Measurements from ENCODE around the gene EIF4G1. TPM values are rescaled to one million over a fixed set of nuclear protein-coding genes. Genes with fewer than 3 reads are reported as not detected.

The EIF4G1 gene
- total RNA-seq, 1 donor from 2014 or later = 254 TPM

- ATAC-seq (ENCODE audit: poor library complexity) (no peak), DNase-seq (no peak)
- intact Hi-C loops (cut with DNase I) = no loop called here
These were observed 61.5 kb downstream of the EIF4G1 start for GRCh38 chr3:184375747-184376461.

- DNase-seq (no peak), ATAC-seq (ENCODE audit: poor library complexity) (no peak)
- intact Hi-C loops (cut with DNase I) = no loop called here
These were observed 63.0 kb downstream of the EIF4G1 start for GRCh38 chr3:184377374-184377773.

GRCh38 chr3:184377882-184378445 is 63.6 kb downstream of the EIF4G1 start, which contains the start of gene THPO:
THPO (minus strand) TSS chr3:184378207; CDS start chr3:184376259, 1,948 bp downstream.
- ATAC-seq (ENCODE audit: poor library complexity) = peak; percentile 22
- intact Hi-C loops (cut with DNase I) = no loop called here
- DNase-seq = no peak

DNA sequence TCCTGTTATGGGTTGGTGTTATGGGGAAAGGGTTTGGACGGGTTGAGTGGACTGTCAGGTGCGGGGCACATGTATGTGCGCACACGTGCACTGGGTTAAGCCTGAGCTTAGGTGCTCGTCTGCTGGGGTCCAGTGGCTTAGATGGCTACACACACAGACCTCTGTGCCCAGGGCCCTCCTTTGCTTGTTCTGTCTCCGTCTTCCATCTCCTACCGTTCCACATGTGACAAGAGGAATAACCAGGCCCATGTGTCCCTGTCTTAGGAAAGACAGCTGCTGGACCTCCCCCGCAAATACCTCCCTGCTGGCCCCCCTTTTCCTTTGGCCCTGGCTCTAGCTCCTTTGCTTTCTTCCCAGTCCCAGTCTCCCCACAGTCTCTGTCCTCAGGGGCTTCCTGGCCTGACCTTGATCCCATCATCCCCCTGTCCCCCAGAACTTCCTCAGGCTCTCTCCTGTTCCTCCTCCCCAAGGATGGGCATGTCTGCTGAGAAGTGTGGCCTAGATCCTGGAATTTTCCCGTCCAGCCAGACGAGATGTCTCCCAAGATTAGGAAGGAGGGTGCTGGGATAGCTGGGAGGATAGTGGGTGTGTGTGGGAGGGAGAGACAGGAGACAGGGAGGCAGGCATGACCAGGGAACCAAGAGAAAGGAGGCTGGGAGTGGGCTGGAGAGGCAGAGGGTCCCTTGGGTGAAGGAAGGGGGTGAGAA is 64.4 kb downstream of the EIF4G1 start:
- ATAC-seq (ENCODE audit: poor library complexity) (no peak), DNase-seq (no peak)
- intact Hi-C loops (cut with DNase I) = no loop called here

GRCh38 chr3:184379358-184380184 is 65.2 kb downstream of the EIF4G1 start, which contains the start of gene CHRD:
CHRD (plus strand) TSS chr3:184380054; CDS start chr3:184380319, 265 bp downstream.
- peak; percentile 62 for ATAC-seq (ENCODE audit: poor library complexity)
- DNase-seq = peak; percentile 66
- intact Hi-C loops (cut with DNase I) = no loop called here

- intact Hi-C loops (cut with DNase I) = no loop called here
- DNase-seq = peak; percentile 78
- peak; percentile 39 for ATAC-seq (ENCODE audit: poor library complexity)
These were observed 65.8 kb downstream of the EIF4G1 start for GRCh38 chr3:184380185-184380626.

DNA sequence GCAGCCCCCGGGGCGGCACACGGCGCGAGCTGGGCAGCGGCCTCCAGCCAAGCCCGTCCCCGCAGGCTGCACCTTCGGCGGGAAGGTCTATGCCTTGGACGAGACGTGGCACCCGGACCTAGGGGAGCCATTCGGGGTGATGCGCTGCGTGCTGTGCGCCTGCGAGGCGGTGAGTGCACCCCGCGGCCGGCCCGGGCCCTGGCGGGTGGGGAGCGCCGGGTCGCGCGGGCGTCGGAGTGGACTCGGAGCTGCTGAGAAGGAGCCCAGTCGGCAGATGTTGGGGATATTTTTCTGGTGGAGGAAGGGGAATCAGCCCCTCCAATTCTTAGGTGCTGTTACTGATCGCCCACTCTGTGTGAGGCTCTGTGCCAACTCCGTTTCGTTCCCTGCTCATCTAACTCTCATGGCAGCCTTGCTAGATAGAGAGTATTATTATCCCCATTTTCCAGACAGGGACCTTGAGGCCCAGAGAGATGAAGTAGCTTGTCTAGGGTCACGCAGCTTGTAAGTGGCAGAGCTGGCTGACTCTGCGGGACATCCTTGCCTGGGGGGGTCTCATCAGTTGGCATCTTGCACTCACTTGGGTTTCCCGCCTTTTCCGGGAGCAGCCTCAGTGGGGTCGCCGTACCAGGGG is 66.3 kb downstream of the EIF4G1 start:
- intact Hi-C loops (cut with DNase I) = no loop called here
- no peak for ATAC-seq (ENCODE audit: poor library complexity)
- DNase-seq = no peak

DNA sequence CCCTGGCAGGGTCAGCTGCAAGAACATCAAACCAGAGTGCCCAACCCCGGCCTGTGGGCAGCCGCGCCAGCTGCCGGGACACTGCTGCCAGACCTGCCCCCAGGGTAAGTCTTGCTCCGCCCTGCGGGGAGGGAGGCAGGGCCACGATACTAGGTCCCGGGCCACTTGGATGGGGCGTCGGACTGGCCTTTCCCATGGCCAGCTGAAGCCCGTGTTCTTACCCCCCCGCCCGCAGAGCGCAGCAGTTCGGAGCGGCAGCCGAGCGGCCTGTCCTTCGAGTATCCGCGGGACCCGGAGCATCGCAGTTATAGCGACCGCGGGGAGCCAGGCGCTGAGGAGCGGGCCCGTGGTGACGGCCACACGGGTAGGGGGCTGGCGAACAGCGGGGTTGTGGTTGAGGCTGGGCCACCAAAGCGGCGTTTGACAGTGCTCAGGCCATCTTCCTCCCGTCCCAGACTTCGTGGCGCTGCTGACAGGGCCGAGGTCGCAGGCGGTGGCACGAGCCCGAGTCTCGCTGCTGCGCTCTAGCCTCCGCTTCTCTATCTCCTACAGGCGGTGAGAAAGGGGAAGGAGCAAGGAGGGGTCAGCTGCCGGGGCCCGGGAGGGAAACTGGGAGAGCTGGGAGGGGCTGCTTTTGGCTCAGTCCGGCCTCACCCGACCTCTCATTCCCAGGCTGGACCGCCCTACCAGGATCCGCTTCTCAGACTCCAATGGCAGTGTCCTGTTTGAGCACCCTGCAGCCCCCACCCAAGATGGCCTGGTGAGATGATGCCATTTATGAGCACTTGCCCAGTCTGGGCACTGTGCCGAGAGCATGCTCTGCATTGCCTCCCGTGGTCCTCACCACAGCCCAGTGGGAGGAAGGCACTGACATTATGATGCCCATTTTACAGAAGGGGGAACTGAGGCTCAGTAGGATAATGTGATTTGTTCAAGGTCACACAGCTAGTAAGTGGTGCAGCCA is 67.1 kb downstream of the EIF4G1 start:
- ATAC-seq (ENCODE audit: poor library complexity) (peak; percentile 58), DNase-seq (peak; percentile 71)
- intact Hi-C loops (cut with DNase I) = no loop called here

DNA sequence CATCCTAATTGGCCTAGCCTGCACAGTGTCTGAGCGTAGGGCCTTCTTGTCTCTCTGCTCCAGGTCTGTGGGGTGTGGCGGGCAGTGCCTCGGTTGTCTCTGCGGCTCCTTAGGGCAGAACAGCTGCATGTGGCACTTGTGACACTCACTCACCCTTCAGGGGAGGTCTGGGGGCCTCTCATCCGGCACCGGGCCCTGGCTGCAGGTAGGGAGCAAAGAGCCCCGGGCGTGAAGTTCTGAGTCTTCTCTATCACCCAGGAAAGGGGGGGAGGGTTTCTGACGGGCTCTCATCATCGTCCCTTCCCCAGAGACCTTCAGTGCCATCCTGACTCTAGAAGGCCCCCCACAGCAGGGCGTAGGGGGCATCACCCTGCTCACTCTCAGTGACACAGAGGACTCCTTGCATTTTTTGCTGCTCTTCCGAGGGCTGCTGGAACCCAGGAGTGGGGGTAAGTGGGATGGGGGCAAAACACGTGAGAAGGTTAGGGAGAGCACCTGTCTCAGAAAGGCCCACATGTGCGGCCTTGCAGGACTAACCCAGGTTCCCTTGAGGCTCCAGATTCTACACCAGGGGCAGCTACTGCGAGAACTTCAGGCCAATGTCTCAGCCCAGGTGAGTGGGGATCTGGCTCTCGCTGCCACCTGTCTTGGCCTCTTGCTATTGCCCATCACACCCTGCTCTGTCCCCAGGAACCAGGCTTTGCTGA is 68.1 kb downstream of the EIF4G1 start:
- no peak for ATAC-seq (ENCODE audit: poor library complexity)
- intact Hi-C loops (cut with DNase I) = no loop called here
- DNase-seq = no peak

DNA sequence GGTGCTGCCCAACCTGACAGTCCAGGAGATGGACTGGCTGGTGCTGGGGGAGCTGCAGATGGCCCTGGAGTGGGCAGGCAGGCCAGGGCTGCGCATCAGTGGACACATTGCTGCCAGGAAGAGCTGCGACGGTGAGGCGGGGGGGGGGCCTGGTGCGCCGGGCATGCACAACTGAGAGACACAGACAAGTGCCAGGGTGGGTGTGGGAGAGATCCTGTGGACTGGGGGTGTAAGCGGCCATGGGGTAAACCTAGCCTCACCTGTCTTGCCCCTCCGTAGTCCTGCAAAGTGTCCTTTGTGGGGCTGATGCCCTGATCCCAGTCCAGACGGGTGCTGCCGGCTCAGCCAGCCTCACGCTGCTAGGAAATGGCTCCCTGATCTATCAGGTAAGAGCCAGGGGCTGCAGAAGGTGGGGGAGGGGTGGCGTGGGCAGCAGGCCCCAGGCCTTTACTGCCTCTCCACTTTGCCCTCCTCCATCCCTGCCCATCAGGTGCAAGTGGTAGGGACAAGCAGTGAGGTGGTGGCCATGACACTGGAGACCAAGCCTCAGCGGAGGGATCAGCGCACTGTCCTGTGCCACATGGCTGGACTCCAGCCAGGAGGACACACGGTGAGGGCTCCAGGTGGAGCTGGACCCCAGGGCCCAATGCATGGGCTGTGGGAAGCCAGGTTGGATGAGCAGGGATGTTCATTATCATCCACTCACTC is 68.8 kb downstream of the EIF4G1 start:
- DNase-seq (no peak), ATAC-seq (ENCODE audit: poor library complexity) (no peak)
- intact Hi-C loops (cut with DNase I) = no loop called here

- DNase-seq (no peak), ATAC-seq (ENCODE audit: poor library complexity) (no peak)
- intact Hi-C loops (cut with DNase I) = no loop called here
These were observed 69.9 kb downstream of the EIF4G1 start for GRCh38 chr3:184384342-184384741.

Other genes starting within 250 kb of the EIF4G1 start
- gene HTR3E, start 217.5 kb upstream of the EIF4G1 start, total RNA-seq = not detected
- gene EIF2B5, start 179.2 kb upstream of the EIF4G1 start, total RNA-seq = 31.4 TPM
- 60.6 TPM for gene DVL3, start 159.2 kb upstream of the EIF4G1 start, total RNA-seq
- 253 TPM for gene AP2M1, start 139.8 kb upstream of the EIF4G1 start, total RNA-seq
- gene ABCF3, start 128.4 kb upstream of the EIF4G1 start, total RNA-seq = 69.3 TPM
- gene VWA5B2, start 85.0 kb upstream of the EIF4G1 start, total RNA-seq = not detected
- 14.9 TPM for gene ALG3, start 65.6 kb upstream of the EIF4G1 start, total RNA-seq
- gene EEF1AKMT4, start 64.9 kb upstream of the EIF4G1 start, total RNA-seq = 1.6 TPM
- not detected for gene CAMK2N2, start 53.1 kb upstream of the EIF4G1 start, total RNA-seq
- not detected for gene ECE2, start 38.6 kb upstream of the EIF4G1 start, total RNA-seq
- 237 TPM for gene PSMD2, start 15.4 kb upstream of the EIF4G1 start, total RNA-seq
- 36.3 TPM for gene FAM131A, start 23.0 kb downstream of the EIF4G1 start, total RNA-seq
- gene CLCN2, start 47.0 kb downstream of the EIF4G1 start, total RNA-seq = 1.9 TPM
- gene POLR2H, start 47.1 kb downstream of the EIF4G1 start, total RNA-seq = 19.9 TPM
- 0.11 TPM for gene THPO, start 63.6 kb downstream of the EIF4G1 start, total RNA-seq
- 7.8 TPM for gene CHRD, start 65.4 kb downstream of the EIF4G1 start, total RNA-seq
- gene EPHB3, start 247.2 kb downstream of the EIF4G1 start, total RNA-seq = 2.2 TPM